ENCODE data around the gene FOXO1.
"Not testable (repeated sequence)": the region's sequence is repeated elsewhere in the genome, so short reads cannot be mapped to it uniquely, and the experiment has no call there.

GRCh38 chr13:40664100-40664349 lies 2.4 kb downstream of the FOXO1 start:
- not testable (repeated sequence) for TF ChIP-seq CTCF (IDR thresholded peaks at IDR 0.05; ENCODE audit: low read depth, low read length, poor library complexity, severe bottlenecking); EZH2phosphoT487 (IDR thresholded peaks at IDR 0.05; ENCODE audit: borderline replicate concordance, low read length)
